Activated T-helper 9 cell treated with anti-CD3 and anti-CD28 coated beads, Interleukin-2, amount 50 U/mL, for 16 hours (primary cell): ENCODE measurements around the gene TMEFF1.

Source experiments
- DNase-seq: peaks from one replicate; pipeline ENCODE4 v3.0.0-alpha.2; 2020; ENCODE audit warnings: low read depth

TMEFF1 gene

DNA sequence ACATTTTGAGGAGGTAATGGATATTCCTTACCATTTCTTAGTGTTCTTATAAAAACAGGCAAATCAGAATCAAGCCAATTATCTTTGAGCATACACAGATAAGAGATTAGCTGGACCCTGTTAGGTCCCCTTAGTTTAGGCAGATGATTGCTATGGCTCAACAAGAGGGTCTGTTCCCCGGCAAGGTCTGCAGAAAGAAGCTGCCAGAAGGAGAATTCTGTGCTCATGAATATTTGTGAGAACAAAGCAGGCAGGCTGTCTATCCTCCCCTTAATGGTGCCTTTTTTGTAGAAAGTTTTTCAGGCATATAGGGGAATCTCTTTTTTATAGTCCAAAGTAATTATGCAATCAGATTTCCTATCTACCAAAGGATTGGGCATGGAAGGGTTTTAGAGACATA lies 132.5 kb downstream of the TMEFF1 start:
- DNase-seq = no peak

GRCh38 chr9:100619194-100619593 lies 146.2 kb downstream of the TMEFF1 start:
- DNase-seq = no peak

DNA sequence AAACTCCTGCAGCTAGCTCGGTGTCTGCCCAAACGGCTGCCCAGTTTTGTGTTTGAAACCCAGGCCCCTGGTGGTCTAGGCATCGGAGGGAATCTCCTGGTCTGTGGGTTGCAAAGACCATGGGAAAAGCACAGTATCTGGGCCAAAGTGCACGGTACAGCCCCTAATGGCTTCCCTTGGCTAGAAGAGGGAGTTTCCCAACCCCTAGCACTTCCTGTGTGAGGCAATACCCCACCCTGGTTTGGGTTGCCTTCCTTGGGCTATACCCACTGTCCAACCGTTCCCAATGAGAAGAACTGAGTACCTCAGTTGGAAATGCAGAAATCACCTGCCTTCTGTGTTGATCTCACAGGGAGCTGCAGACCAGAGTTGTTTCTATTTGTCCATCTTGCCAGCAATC lies 146.7 kb downstream of the TMEFF1 start:
- no peak for DNase-seq

GRCh38 chr9:100623969-100624368 lies 151.0 kb downstream of the TMEFF1 start:
- DNase-seq = no peak

- DNase-seq = no peak
These were observed 154.0 kb downstream of the TMEFF1 start for GRCh38 chr9:100626949-100627348.
